K562 (cell line): ENCODE results near the gene KLHL22. TPM values are rescaled to one million over a fixed set of nuclear protein-coding genes. Genes with fewer than 3 reads are reported as not detected.

ENCODE experiments used
- ATF6 ChIP-seq: sonication (generic); formaldehyde crosslinking; IDR thresholded peaks from 2 replicates; pipeline ENCODE4 v1.4.0; 2020; ENCODE audit warnings: mild to moderate bottlenecking, missing genetic modification reagents
- FIP1L1 ChIP-seq: fragments of 200-400 bp; formaldehyde crosslinking; IDR thresholded peaks from 2 replicates; pipeline ENCODE4 v1.6.1; 2018; ENCODE audit warnings: mild to moderate bottlenecking, low read depth, low read length; ENCODE audit not compliant: poor library complexity, severe bottlenecking
- NR0B1 ChIP-seq: fragments of 450-650 bp; IDR thresholded peaks from one replicate; pipeline ENCODE4 v1.6.1; 2018; ENCODE audit warnings: mild to moderate bottlenecking, moderate library complexity; ENCODE audit not compliant: partially characterized antibody
- PHB ChIP-seq: fragments of 250-450 bp; sonication (Bioruptor Pico); IDR thresholded peaks from 2 replicates; pipeline ENCODE4 v1.5.0; 2021
- RBM17 ChIP-seq: fragments of 200-400 bp; formaldehyde crosslinking; IDR thresholded peaks from 2 replicates; pipeline ENCODE4 v1.6.1; 2017; ENCODE audit warnings: low read depth, mild to moderate bottlenecking, low read length, borderline replicate concordance
- RERE ChIP-seq: sonication (generic); formaldehyde crosslinking; IDR thresholded peaks from 2 replicates; pipeline ENCODE4 v1.8.0; 2023; ENCODE audit warnings: missing genetic modification reagents, mild to moderate bottlenecking, borderline replicate concordance
- TGIF2 ChIP-seq: sonication (generic); formaldehyde crosslinking; IDR thresholded peaks from 2 replicates; pipeline ENCODE4 v1.8.1; 2022; ENCODE audit warnings: mild to moderate bottlenecking, missing genetic modification reagents, moderate library complexity
- ZNF23 ChIP-seq: fragments of 250-450 bp; sonication (Bioruptor Pico); IDR thresholded peaks from 2 replicates; pipeline ENCODE4 v1.4.0; 2020; ENCODE audit warnings: mild to moderate bottlenecking
- polyA plus RNA-seq, 8 experiments: library from polyadenylated mRNA; depleted of rRNA in 4 of 8; stranded (reverse) in 5 of 8; unstranded in 3 of 8; fragments of >200 nt; fragmentation: Nextera tagmentation in 2 of 8; fragmentation: Illumina TruSeq in 1 of 8; extraction: Ambion mirVana in 2 of 8; extraction: Trizol in 1 of 8; gene quantifications; 2 replicates each; pipeline versions ENCODE4 v1.2.1 to v1.2.3, GENCODE V29; 2011 to 2014; ENCODE audit warnings: inconsistent platforms in 1 of 8, missing spikeins in 1 of 8
- total RNA-seq, 7 experiments: library from RNA; depleted of rRNA in 6 of 7; stranded (reverse); fragments of >200 nt in 6 of 7; fragmentation: Illumina TruSeq in 2 of 7; extraction: Trizol in 2 of 7; gene quantifications; 2 replicates each; pipeline versions ENCODE4 v1.2.1 to v1.2.3, GENCODE V29; 2011 to 2021; ENCODE audit warnings: low replicate concordance in 1 of 7
- TF ChIP-seq, protein P1 (sequence below): fragments of 450-650 bp; formaldehyde crosslinking; IDR thresholded peaks from 2 replicates; pipeline ENCODE4 v1.4.0; 2020; ENCODE audit warnings: mild to moderate bottlenecking, mixed read lengths
- TF ChIP-seq, protein P2 (sequence below): fragments of 250-450 bp; sonication (Bioruptor Pico); IDR thresholded peaks from 2 replicates; pipeline ENCODE4 v1.5.0; 2021; ENCODE audit warnings: mild to moderate bottlenecking, borderline replicate concordance

KLHL22 gene
- total and polyA plus RNA-seq, 9 of the 15 experiments (the other 6 are each of a cell fraction or from before 2014, with no cell fraction given), result 1.3 to 25.6 (median 15.2) TPM

DNA sequence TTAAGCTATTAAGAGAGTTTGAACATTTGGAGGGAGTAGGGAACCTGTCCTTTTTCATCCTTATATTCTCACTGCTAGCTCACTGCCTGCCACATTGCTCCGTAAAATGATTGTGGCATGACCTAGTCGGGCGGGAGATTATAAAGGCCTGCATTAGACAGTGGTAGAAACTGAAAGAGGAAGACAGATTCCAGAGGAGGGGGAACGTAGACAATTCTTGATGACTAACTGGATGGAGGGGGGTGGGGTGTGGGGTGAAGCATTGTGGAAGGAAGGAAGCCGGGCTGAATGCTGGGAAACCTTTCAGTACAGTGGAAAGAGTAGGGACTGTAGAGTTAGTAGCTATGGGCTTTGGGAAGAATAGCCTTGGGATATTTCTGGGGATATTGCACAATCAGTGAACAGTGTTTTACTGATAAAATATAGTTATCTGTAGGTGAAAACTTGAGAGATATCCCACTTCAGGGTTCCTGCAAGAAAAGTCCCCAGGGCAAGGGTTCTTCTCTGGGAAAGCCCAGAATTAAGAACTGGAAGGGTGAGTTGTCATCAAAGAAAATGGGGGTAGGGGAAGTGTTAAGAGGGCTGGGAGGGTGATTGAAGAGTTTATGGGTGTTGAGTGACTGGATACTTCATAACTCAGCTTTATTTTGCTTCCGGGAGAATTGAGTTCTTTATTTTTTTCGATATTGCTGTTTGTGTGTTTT is 13.9 kb upstream of the KLHL22 start (continued):
- TF ChIP-seq, protein P1, sequence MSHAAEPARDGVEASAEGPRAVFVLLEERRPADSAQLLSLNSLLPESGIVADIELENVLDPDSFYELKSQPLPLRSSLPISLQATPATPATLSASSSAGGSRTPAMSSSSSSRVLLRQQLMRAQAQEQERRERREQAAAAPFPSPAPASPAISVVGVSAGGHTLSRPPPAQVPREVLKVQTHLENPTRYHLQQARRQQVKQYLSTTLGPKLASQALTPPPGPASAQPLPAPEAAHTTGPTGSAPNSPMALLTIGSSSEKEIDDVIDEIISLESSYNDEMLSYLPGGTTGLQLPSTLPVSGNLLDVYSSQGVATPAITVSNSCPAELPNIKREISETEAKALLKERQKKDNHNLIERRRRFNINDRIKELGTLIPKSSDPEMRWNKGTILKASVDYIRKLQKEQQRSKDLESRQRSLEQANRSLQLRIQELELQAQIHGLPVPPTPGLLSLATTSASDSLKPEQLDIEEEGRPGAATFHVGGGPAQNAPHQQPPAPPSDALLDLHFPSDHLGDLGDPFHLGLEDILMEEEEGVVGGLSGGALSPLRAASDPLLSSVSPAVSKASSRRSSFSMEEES (CRISPR knock-in tag), result no peak
- no peak for TF ChIP-seq NR0B1
- TF ChIP-seq ZNF23 (CRISPR knock-in tag), result no peak
- TF ChIP-seq FIP1L1, result no peak
- TF ChIP-seq RERE (CRISPR knock-in tag), result no peak
- no peak for TF ChIP-seq ATF6
- no peak for TF ChIP-seq RBM17
- TF ChIP-seq PHB, result no peak
- TF ChIP-seq, protein P2, sequence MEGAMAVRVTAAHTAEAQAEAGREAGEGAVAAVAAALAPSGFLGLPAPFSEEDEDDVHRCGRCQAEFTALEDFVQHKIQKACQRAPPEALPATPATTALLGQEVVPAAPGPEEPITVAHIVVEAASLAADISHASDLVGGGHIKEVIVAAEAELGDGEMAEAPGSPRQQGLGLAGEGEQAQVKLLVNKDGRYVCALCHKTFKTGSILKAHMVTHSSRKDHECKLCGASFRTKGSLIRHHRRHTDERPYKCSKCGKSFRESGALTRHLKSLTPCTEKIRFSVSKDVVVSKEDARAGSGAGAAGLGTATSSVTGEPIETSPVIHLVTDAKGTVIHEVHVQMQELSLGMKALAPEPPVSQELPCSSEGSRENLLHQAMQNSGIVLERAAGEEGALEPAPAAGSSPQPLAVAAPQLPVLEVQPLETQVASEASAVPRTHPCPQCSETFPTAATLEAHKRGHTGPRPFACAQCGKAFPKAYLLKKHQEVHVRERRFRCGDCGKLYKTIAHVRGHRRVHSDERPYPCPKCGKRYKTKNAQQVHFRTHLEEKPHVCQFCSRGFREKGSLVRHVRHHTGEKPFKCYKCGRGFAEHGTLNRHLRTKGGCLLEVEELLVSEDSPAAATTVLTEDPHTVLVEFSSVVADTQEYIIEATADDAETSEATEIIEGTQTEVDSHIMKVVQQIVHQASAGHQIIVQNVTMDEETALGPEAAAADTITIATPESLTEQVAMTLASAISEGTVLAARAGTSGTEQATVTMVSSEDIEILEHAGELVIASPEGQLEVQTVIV, result no peak
- no peak for TF ChIP-seq TGIF2 (CRISPR knock-in tag)
